ENCODE results near the gene HIPK3.

DNA sequence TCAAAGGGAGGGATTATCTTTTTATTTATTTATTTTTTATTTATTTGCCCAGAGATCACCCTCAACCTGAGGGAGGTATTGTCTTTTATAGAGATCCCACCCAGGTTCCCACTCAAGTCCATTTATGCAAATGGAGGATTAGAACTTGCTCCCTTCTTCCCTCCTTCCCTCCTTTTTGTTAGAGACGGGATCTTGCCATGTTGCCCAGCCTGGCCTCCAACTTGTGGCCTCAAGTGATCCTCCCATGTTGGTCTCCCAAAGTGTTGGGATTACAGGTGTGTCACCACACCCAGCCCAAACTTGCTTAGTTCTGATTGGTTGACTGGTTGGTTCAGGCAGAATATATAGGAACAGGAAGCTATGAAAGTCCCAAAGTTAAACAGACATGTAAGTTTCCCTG is 51.9 kb downstream of the HIPK3 start:
- TF ChIP-seq, protein P1, sequence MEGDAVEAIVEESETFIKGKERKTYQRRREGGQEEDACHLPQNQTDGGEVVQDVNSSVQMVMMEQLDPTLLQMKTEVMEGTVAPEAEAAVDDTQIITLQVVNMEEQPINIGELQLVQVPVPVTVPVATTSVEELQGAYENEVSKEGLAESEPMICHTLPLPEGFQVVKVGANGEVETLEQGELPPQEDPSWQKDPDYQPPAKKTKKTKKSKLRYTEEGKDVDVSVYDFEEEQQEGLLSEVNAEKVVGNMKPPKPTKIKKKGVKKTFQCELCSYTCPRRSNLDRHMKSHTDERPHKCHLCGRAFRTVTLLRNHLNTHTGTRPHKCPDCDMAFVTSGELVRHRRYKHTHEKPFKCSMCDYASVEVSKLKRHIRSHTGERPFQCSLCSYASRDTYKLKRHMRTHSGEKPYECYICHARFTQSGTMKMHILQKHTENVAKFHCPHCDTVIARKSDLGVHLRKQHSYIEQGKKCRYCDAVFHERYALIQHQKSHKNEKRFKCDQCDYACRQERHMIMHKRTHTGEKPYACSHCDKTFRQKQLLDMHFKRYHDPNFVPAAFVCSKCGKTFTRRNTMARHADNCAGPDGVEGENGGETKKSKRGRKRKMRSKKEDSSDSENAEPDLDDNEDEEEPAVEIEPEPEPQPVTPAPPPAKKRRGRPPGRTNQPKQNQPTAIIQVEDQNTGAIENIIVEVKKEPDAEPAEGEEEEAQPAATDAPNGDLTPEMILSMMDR (IDR thresholded peaks at IDR 0.05 in 2 of 3, conservative IDR thresholded peaks at IDR 0.05 in 1 of 3; ENCODE audit: insufficient read depth in 2 of 3, low read depth in 1 of 3, low read length in 3 of 3) = no peak
- TF ChIP-seq RFX7 (CRISPR knock-in tag; IDR thresholded peaks at IDR 0.05) (no peak), ZNF668 (CRISPR knock-in tag; IDR thresholded peaks at IDR 0.05) (no peak), POLR2AphosphoS5 (IDR thresholded peaks at IDR 0.05; ENCODE audit: control insufficient read depth, insufficient read depth, low read depth, low read length) (no peak), SMAD4 (CRISPR knock-in tag; conservative IDR thresholded peaks at IDR 0.05) (no peak), NBN (IDR thresholded peaks at IDR 0.05; ENCODE audit: low read depth) (no peak), ZNF274 (IDR thresholded peaks at IDR 0.05; ENCODE audit: borderline replicate concordance, low read depth, low read length) (no peak), FOXA1 (IDR thresholded peaks at IDR 0.05; ENCODE audit: borderline replicate concordance) (no peak), RAD21 (CRISPR knock-in tag; conservative IDR thresholded peaks at IDR 0.05 in 1 of 2, IDR thresholded peaks at IDR 0.05 in 1 of 2) (no peak), ZFP1 (CRISPR knock-in tag; IDR thresholded peaks at IDR 0.05) (no peak), HDAC3 (IDR thresholded peaks at IDR 0.05; ENCODE audit: borderline replicate concordance, partially characterized antibody) (no peak)
- TF ChIP-seq, protein P2, sequence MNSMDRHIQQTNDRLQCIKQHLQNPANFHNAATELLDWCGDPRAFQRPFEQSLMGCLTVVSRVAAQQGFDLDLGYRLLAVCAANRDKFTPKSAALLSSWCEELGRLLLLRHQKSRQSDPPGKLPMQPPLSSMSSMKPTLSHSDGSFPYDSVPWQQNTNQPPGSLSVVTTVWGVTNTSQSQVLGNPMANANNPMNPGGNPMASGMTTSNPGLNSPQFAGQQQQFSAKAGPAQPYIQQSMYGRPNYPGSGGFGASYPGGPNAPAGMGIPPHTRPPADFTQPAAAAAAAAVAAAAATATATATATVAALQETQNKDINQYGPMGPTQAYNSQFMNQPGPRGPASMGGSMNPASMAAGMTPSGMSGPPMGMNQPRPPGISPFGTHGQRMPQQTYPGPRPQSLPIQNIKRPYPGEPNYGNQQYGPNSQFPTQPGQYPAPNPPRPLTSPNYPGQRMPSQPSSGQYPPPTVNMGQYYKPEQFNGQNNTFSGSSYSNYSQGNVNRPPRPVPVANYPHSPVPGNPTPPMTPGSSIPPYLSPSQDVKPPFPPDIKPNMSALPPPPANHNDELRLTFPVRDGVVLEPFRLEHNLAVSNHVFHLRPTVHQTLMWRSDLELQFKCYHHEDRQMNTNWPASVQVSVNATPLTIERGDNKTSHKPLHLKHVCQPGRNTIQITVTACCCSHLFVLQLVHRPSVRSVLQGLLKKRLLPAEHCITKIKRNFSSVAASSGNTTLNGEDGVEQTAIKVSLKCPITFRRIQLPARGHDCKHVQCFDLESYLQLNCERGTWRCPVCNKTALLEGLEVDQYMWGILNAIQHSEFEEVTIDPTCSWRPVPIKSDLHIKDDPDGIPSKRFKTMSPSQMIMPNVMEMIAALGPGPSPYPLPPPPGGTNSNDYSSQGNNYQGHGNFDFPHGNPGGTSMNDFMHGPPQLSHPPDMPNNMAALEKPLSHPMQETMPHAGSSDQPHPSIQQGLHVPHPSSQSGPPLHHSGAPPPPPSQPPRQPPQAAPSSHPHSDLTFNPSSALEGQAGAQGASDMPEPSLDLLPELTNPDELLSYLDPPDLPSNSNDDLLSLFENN (IDR thresholded peaks at IDR 0.05; ENCODE audit: low read depth in 2 of 2, low read length in 2 of 2) = no peak
- TF ChIP-seq, protein P3, sequence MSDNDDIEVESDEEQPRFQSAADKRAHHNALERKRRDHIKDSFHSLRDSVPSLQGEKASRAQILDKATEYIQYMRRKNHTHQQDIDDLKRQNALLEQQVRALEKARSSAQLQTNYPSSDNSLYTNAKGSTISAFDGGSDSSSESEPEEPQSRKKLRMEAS (CRISPR knock-in tag; IDR thresholded peaks at IDR 0.05) = no peak
